Neural cell (in vitro differentiated cells): ENCODE results near the gene SETBP1. TPM values are rescaled to one million over a fixed set of nuclear protein-coding genes. Genes with fewer than 3 reads are reported as not detected.

Experiments
- H2AFZ ChIP-seq: fragments of 200-600, 300-800 bp; sonication (generic), shearing (Covaris generic); 2 replicates; pipeline ENCODE4 v1.6.0; 2014; ENCODE audit warnings: low read depth, mild to moderate bottlenecking, antibody characterized with exemption, low read length, moderate library complexity
- H3F3A ChIP-seq: fragments of 200-600 bp; shearing (Covaris generic); 2 replicates; pipeline ENCODE4 v1.6.1; 2016; ENCODE audit warnings: mild to moderate bottlenecking, moderate library complexity, mixed read lengths, antibody characterized with exemption, low read length; ENCODE audit not compliant: insufficient read depth, poor library complexity, severe bottlenecking
- H3K27ac ChIP-seq: fragments of 200-600, 300-800 bp; sonication (generic), shearing (Covaris generic); 2 replicates; pipeline ENCODE4 v1.5.1; 2014; ENCODE audit warnings: mild to moderate bottlenecking, low read length, moderate library complexity
- H3K27me3 ChIP-seq: fragments of 300-800, 200-600 bp; sonication (generic), shearing (Covaris generic); 2 replicates; pipeline ENCODE4 v1.6.0; 2014; ENCODE audit warnings: mild to moderate bottlenecking, low read depth, low read length, moderate library complexity; ENCODE audit not compliant: insufficient read depth
- H3K36me3 ChIP-seq: fragments of 300-800, 200-600 bp; sonication (generic), shearing (Covaris generic); 2 replicates; pipeline ENCODE4 v1.5.1; 2014; ENCODE audit warnings: mild to moderate bottlenecking, antibody characterized with exemption, low read length, moderate library complexity; ENCODE audit not compliant: insufficient read depth
- H3K4me2 ChIP-seq: fragments of 300-800, 200-600 bp; sonication (generic), shearing (Covaris generic); 2 replicates; pipeline ENCODE4 v1.6.0; 2014; ENCODE audit warnings: mild to moderate bottlenecking, low read length
- H3K4me3 ChIP-seq: fragments of 300-800, 200-600 bp; sonication (generic), shearing (Covaris generic); 2 replicates; pipeline ENCODE4 v1.5.1; 2014; ENCODE audit warnings: mild to moderate bottlenecking, low read length, moderate library complexity
- H3K79me2 ChIP-seq: fragments of 200-600 bp; shearing (Covaris generic); replicated peaks from 2 replicates; pipeline ENCODE4 v1.6.0; 2014; ENCODE audit warnings: mild to moderate bottlenecking, low read length, moderate library complexity; ENCODE audit not compliant: insufficient read depth
- H3K9ac ChIP-seq: fragments of 300-800, 200-600 bp; sonication (generic), shearing (Covaris generic); 2 replicates; pipeline ENCODE4 v1.6.1; 2016; ENCODE audit warnings: mild to moderate bottlenecking, low read length, mixed read lengths
- H3K9me2 ChIP-seq: fragments of 200-600 bp; shearing (Covaris generic); 2 replicates; pipeline ENCODE4 v1.6.1; 2016; ENCODE audit warnings: mild to moderate bottlenecking, low read length, mixed read lengths; ENCODE audit not compliant: insufficient read depth
- H3K9me3 ChIP-seq: fragments of 200-600, 300-800 bp; sonication (generic), shearing (Covaris generic); 2 replicates; pipeline ENCODE4 v1.6.1; 2016; ENCODE audit warnings: mild to moderate bottlenecking, mixed run types, low read length, moderate library complexity, mixed read lengths
- H4K20me1 ChIP-seq: fragments of 200-600 bp; shearing (Covaris generic); 2 replicates; pipeline ENCODE4 v1.6.1; 2016; ENCODE audit warnings: mild to moderate bottlenecking, mixed run types; ENCODE audit not compliant: insufficient read depth
- CTCF ChIP-seq: fragments of 450-650 bp; IDR thresholded peaks from 2 replicates; pipeline ENCODE4 v1.5.1; 2014; ENCODE audit warnings: antibody characterized with exemption, mild to moderate bottlenecking, moderate library complexity; ENCODE audit not compliant: poor library complexity, severe bottlenecking
- EP300 ChIP-seq: fragments of 450-650 bp; conservative IDR thresholded peaks from 2 replicates; pipeline ENCODE4 v1.6.1; 2014; ENCODE audit warnings: antibody characterized with exemption, mild to moderate bottlenecking, moderate library complexity; ENCODE audit not compliant: poor library complexity, severe bottlenecking
- EZH2 ChIP-seq: fragments of 200-600, 300-800 bp; shearing (Covaris generic), sonication (generic); IDR thresholded peaks from 2 replicates; pipeline ENCODE4 v1.6.1; 2014; ENCODE audit warnings: antibody characterized with exemption, low read length, borderline replicate concordance, mild to moderate bottlenecking; ENCODE audit not compliant: insufficient read depth, poor library complexity, severe bottlenecking
- MXI1 ChIP-seq: fragments of 450-650 bp; conservative IDR thresholded peaks from 2 replicates; pipeline ENCODE4 v1.6.1; 2014; ENCODE audit warnings: antibody characterized with exemption, mild to moderate bottlenecking; ENCODE audit not compliant: poor library complexity, severe bottlenecking
- POLR2AphosphoS5 ChIP-seq: IDR thresholded peaks from 2 replicates; pipeline ENCODE4 v1.6.1; 2012
- RAD21 ChIP-seq: fragments of 450-650 bp; conservative IDR thresholded peaks from 2 replicates; pipeline ENCODE4 v1.6.1; 2014; ENCODE audit warnings: antibody characterized with exemption, mild to moderate bottlenecking, moderate library complexity
- REST ChIP-seq: IDR thresholded peaks from 2 replicates; pipeline ENCODE4 v1.6.1; 2012; ENCODE audit warnings: borderline replicate concordance
- SMC3 ChIP-seq: fragments of 450-650 bp; conservative IDR thresholded peaks from 2 replicates; pipeline ENCODE4 v1.6.1; 2014; ENCODE audit warnings: antibody characterized with exemption, mild to moderate bottlenecking, moderate library complexity; ENCODE audit not compliant: poor library complexity
- TAF1 ChIP-seq: IDR thresholded peaks from 2 replicates; pipeline ENCODE4 v1.6.1; 2012; ENCODE audit warnings: low read depth
- polyA minus RNA-seq: library from RNA; depleted of rRNA, polyadenylated mRNA; stranded (reverse); fragments of >200 nt; gene quantifications from 2 replicates; pipeline ENCODE4 v1.2.3, GENCODE V29; 2014
- polyA plus RNA-seq: library from polyadenylated mRNA; depleted of rRNA; stranded (reverse); fragments of >200 nt; gene quantifications from 2 replicates; pipeline ENCODE4 v1.2.3, GENCODE V29; 2014

Gene SETBP1
- polyA plus RNA-seq, result 13.7 and 19.5 TPM in 2 replicates
- 102 and 140 TPM in 2 replicates for polyA minus RNA-seq

GRCh38 chr18:44680273-44681075, at the start of gene SETBP1:
TSS of gene SETBP1 (plus strand) at chr18:44680888. CDS start at chr18:44701347, 20,459 bp downstream.
- no peaks in the 10 kb centered on the region for H4K20me1 ChIP-seq
- peak within 1 kb of the TSS; percentile 95 for H3K9ac ChIP-seq
- peak within 1 kb of the TSS; percentile 93 for H3K4me3 ChIP-seq
- peak within 1 kb of the TSS; percentile 91 for H3K4me2 ChIP-seq
- peak within 1 kb of the TSS; percentile 19 for H2AFZ ChIP-seq
- no peaks in the 10 kb centered on the region for H3K36me3 ChIP-seq
- no peaks in the 10 kb centered on the region for H3K9me2 ChIP-seq
- H3K27ac ChIP-seq, result peak within 1 kb of the TSS; percentile 95
- H3F3A ChIP-seq, result peaks cover 4% of the 10 kb centered on the region
- no peaks in the 10 kb centered on the region for H3K9me3 ChIP-seq
- no peaks in the 10 kb centered on the region for H3K27me3 ChIP-seq
- peaks cover 49% of the 10 kb centered on the region for H3K79me2 ChIP-seq
- TF ChIP-seq EZH2 (no peak), MXI1 (peak; percentile 55), CTCF (peak; percentile 19), POLR2AphosphoS5 (no peak), RAD21 (peak; percentile 7), SMC3 (peak; percentile 13)

- Histone ChIP-seq H3K4me2 (no peak overlapping the region), H4K20me1 (no peaks in the 10 kb centered on the region), H3K4me3 (no peak overlapping the region), H3F3A (no peaks in the 10 kb centered on the region), H3K9me3 (no peaks in the 10 kb centered on the region), H3K27ac (no peak overlapping the region), H3K9me2 (no peaks in the 10 kb centered on the region), H2AFZ (no peak overlapping the region), H3K36me3 (no peaks in the 10 kb centered on the region), H3K79me2 (no peaks in the 10 kb centered on the region), H3K27me3 (no peaks in the 10 kb centered on the region), H3K9ac (no peak overlapping the region)
- no peak for TF ChIP-seq EZH2
- TF ChIP-seq SMC3, result no peak
- TF ChIP-seq CTCF, result no peak
- TF ChIP-seq MXI1, result no peak
- no peak for TF ChIP-seq EP300
- TF ChIP-seq RAD21, result no peak
- no peak for TF ChIP-seq REST
- TF ChIP-seq POLR2AphosphoS5, result no peak
- no peak for TF ChIP-seq TAF1
Observed at GRCh38 chr18:44632469-44633145, 48.1 kb upstream of the SETBP1 start.
